Common myeloid progenitor, CD34-positive (primary cell): ENCODE results near the gene SH3GLB1.

Source experiments
- CTCF ChIA-PET: fragments of 350-600 bp; sonication (Branson Sonifier 250); formaldehyde crosslinking; loops from one replicate; lab custom pipeline; 2021; ENCODE audit warnings: antibody characterized with exemption; lab: Charles Lee
- POLR2A ChIA-PET: fragments of 350-600 bp; sonication (Branson Sonifier 250); formaldehyde crosslinking; loops from one replicate; lab custom pipeline; 2021; ENCODE audit warnings: antibody characterized with exemption; lab: Charles Lee
- DNase-seq, 3 donors: peaks; one replicate each; pipeline versions ENCODE4 v3.0.0 to v3.0.0-alpha.2; 2013
- H3K27ac ChIP-seq, 2 experiments: 1 replicate in 1 of 2; 2 replicates in 1 of 2; pipeline ENCODE4 v1.7.0; 2013; ENCODE audit warnings: inconsistent platforms in 2 of 2, low read length in 2 of 2, mild to moderate bottlenecking in 2 of 2, low read depth in 1 of 2, moderate library complexity in 1 of 2; ENCODE audit not compliant: severe bottlenecking in 2 of 2, insufficient read depth in 1 of 2, poor library complexity in 1 of 2
- H3K27me3 ChIP-seq, 5 experiments: replicated peaks in 2 of 5; 1 replicate in 3 of 5; 2 replicates in 2 of 5; pipeline versions ENCODE4 v1.6.1 to v1.7.0; 2013; ENCODE audit warnings: low read length in 4 of 5, mild to moderate bottlenecking in 2 of 5, moderate library complexity in 2 of 5, inconsistent platforms in 1 of 5; ENCODE audit not compliant: insufficient read depth in 5 of 5, control insufficient read depth in 4 of 5
- H3K36me3 ChIP-seq, 4 experiments: 1 replicate in 2 of 4; 2 replicates in 2 of 4; pipeline versions ENCODE4 v1.6.1 to v1.7.0; 2013; ENCODE audit warnings: low read length in 3 of 4, control low read depth in 1 of 4, mild to moderate bottlenecking in 1 of 4; ENCODE audit not compliant: control insufficient read depth in 4 of 4, insufficient read depth in 4 of 4
- H3K4me1 ChIP-seq, 4 experiments: 1 replicate in 3 of 4; 2 replicates in 1 of 4; pipeline versions ENCODE4 v1.6.1 to v1.7.1; 2013; ENCODE audit warnings: low read length in 3 of 4, mild to moderate bottlenecking in 3 of 4, control low read depth in 1 of 4, inconsistent platforms in 1 of 4, moderate library complexity in 1 of 4; ENCODE audit not compliant: control insufficient read depth in 4 of 4, insufficient read depth in 4 of 4; ENCODE audit errors: control extremely low read depth in 1 of 4
- H3K4me3 ChIP-seq, 7 experiments: 1 replicate in 4 of 7; 2 replicates in 3 of 7; pipeline versions ENCODE4 v1.5.1 to v1.7.0; 2013; ENCODE audit warnings: mild to moderate bottlenecking in 7 of 7, low read length in 6 of 7, moderate library complexity in 6 of 7, inconsistent platforms in 2 of 7, low read depth in 2 of 7, control low read depth in 1 of 7; ENCODE audit not compliant: insufficient read depth in 4 of 7, control insufficient read depth in 1 of 7; ENCODE audit errors: extremely low read depth in 1 of 7
- H3K9me3 ChIP-seq, 5 experiments: 1 replicate in 4 of 5; 2 replicates in 1 of 5; pipeline versions ENCODE4 v1.6.1 to v1.7.1; 2013; ENCODE audit warnings: low read length in 4 of 5, mild to moderate bottlenecking in 2 of 5, inconsistent platforms in 1 of 5, low read depth in 1 of 5, moderate library complexity in 1 of 5; ENCODE audit not compliant: control insufficient read depth in 4 of 5, insufficient read depth in 2 of 5; ENCODE audit errors: control extremely low read depth in 1 of 5
- WGBS: methylation state at CpG from one replicate; pipeline ENCODE4 v1.1.5; 2013; ENCODE audit not compliant: insufficient coverage; 5-methylcytosine and 5-hydroxymethylcytosine counted together

The SH3GLB1 gene

DNA sequence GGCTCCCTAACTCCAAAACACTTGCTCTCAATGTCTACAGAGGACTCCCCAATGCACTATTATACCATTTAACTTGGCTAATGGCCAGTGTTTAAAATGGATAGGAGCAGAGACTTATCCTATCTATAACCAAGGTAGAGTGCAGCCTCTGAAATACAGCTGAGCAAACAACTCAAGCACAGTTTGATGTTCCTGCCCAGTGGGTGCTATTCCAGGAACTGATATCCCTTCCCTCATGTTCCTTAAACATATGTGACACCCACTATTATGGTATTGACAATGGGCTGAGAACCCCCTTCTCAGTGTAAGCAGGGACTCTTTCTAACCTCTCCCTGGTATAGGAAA lies 51.7 kb downstream of the SH3GLB1 start:
- Histone ChIP-seq H3K4me3 (no peak overlapping the region), H3K27ac (no peak overlapping the region), H3K36me3 (no peaks in the 10 kb centered on the region), H3K9me3 (no peaks in the 10 kb centered on the region), H3K4me1 (peaks cover 0 to 6% (median 1%) of the 10 kb centered on the region in 4 experiments), H3K27me3 (no peaks in the 10 kb centered on the region)
- DNase-seq = no peak
- POLR2A ChIA-PET = no interaction called here
- CTCF ChIA-PET = interaction anchor here (1.4 to 1.8 kb wide), 2 partner anchors 12 to 14 kb away, joined by 4 to 5 read pairs; no protein-coding TSS in a partner anchor

- 93% methylated on average over 11 of the region's 14 CpGs for WGBS
- ChIA-PET CTCF (interaction anchor here (1.2 to 1.4 kb wide), 2 partner anchors 14 to 15 kb away, joined by 3 to 4 read pairs; no protein-coding TSS in a partner anchor), POLR2A (no interaction called here)
- Histone ChIP-seq H3K4me1 (peaks cover 0 to 6% (median 1%) of the 10 kb centered on the region in 4 experiments), H3K4me3 (no peak overlapping the region), H3K27ac (no peak overlapping the region), H3K36me3 (no peaks in the 10 kb centered on the region), H3K9me3 (no peaks in the 10 kb centered on the region), H3K27me3 (no peaks in the 10 kb centered on the region)
- DNase-seq = no peak
Observed at GRCh38 chr1:86757272-86757984, 53.1 kb downstream of the SH3GLB1 start.

- CTCF ChIA-PET = interaction anchor here (0.9 to 1.2 kb wide), 2 partner anchors 9 to 12 kb away, joined by 3 read pairs; no protein-coding TSS in a partner anchor
Observed at GRCh38 chr1:86758570-86758969, 54.2 kb downstream of the SH3GLB1 start.

DNA sequence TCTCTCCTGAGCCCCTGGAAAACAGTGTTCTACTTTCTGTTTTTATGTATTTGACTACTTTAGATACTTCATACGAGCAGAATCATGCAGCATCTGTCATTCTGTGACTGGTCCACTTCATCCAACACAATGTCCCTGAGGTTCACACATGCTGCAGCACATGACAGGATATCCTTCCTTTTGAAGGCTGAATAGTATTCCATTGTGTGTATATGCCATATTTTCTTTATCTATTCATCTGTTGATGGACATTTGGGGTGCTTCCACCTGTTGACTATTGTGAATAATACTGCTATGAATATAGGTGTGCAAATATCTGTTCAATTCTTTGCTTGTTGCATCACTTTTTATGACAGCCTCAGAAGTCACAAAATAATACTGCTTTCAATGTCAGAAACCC lies 55.8 kb downstream of the SH3GLB1 start:
- Histone ChIP-seq H3K4me3 (no peak overlapping the region), H3K27ac (no peak overlapping the region), H3K9me3 (no peaks in the 10 kb centered on the region), H3K36me3 (no peaks in the 10 kb centered on the region), H3K27me3 (no peaks in the 10 kb centered on the region), H3K4me1 (peaks cover 0 to 6% (median 1%) of the 10 kb centered on the region in 4 experiments)
- DNase-seq = no peak
- ChIA-PET POLR2A (no interaction called here), CTCF (no interaction called here)
- 100% methylated on average over 1 of the region's 1 CpG for WGBS

More at GRCh38 chr1:86758570-86758969, 54.2 kb downstream of the SH3GLB1 start:
- Histone ChIP-seq H3K27me3 (no peaks in the 10 kb centered on the region), H3K4me3 (no peak overlapping the region), H3K27ac (no peak overlapping the region), H3K36me3 (no peaks in the 10 kb centered on the region), H3K9me3 (no peaks in the 10 kb centered on the region), H3K4me1 (peaks cover 0 to 6% (median 1%) of the 10 kb centered on the region in 4 experiments)
- POLR2A ChIA-PET = no interaction called here
- 100% methylated on average over 1 of the region's 3 CpGs for WGBS
- DNase-seq = no peak

DNA sequence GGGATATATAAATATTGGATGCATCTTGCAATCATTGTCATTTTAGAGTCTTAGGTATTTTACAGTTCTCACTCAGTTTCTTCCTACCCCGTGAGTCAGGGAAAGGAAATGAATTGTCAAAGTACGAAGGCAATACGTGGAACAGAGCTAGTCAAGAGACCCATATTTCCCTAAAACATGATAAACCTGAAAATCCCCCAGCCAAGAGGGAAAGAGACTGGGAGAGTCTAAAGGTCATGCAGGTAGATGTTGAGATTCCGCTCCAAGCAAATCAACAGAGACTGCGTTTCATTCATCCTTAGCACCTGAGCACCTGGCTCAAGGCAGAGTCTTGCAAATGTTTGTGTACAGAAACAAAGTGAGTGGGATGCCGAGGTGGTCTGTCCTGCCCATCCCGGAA lies 58.0 kb downstream of the SH3GLB1 start:
- ChIA-PET CTCF (no interaction called here), POLR2A (no interaction called here)
- no peak for DNase-seq
- WGBS = 99% methylated on average over 6 of the region's 7 CpGs
- Histone ChIP-seq H3K27me3 (no peaks in the 10 kb centered on the region), H3K36me3 (no peaks in the 10 kb centered on the region), H3K4me1 (no peaks in the 10 kb centered on the region), H3K27ac (no peak overlapping the region), H3K9me3 (peaks cover 0 to under 1% (median 0%) of the 10 kb centered on the region in 5 experiments), H3K4me3 (no peak overlapping the region)

DNA sequence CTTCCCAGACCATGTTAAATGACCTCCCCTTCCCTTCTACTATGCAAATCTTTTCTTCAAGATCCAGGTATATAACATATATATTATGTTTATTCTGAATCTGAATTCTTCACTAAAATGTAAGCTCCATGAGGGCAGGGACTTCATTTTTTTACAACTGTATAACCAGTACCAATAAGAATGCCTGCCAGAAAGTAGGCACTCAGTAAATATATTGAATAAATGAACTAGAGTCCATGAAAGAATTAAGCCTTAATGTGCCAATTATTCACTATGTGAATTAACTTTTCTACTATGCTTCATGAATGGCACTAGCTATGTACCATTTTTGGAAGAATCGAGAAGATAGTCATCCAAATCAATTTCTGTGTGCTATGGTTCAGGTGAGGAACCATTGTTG lies 60.1 kb downstream of the SH3GLB1 start:
- peaks cover 0 to 7% (median 0%) of the 10 kb centered on the region in 5 experiments for H3K9me3 ChIP-seq
- POLR2A ChIA-PET = no interaction called here
- no peak for DNase-seq
- H3K36me3 ChIP-seq = no peaks in the 10 kb centered on the region
- no peak overlapping the region for H3K4me3 ChIP-seq
- CTCF ChIA-PET = no interaction called here
- H3K27me3 ChIP-seq = no peaks in the 10 kb centered on the region
- WGBS = 100% methylated on average over 1 of the region's 1 CpG
- no peak overlapping the region for H3K27ac ChIP-seq
- H3K4me1 ChIP-seq = no peaks in the 10 kb centered on the region

- no peaks in the 10 kb centered on the region for H3K4me1 ChIP-seq
- no peaks in the 10 kb centered on the region for H3K36me3 ChIP-seq
- CTCF ChIA-PET = no interaction called here
- H3K4me3 ChIP-seq = no peak overlapping the region
- 25% methylated on average over 1 of the region's 2 CpGs for WGBS
- H3K27ac ChIP-seq = no peak overlapping the region
- H3K27me3 ChIP-seq = no peaks in the 10 kb centered on the region
- POLR2A ChIA-PET = no interaction called here
- peaks cover 0 to 7% (median 0%) of the 10 kb centered on the region in 5 experiments for H3K9me3 ChIP-seq
- DNase-seq = peak in 2 of 3 donors; percentile 28 to 55
Observed at GRCh38 chr1:86765073-86765472, 60.7 kb downstream of the SH3GLB1 start.
